Glutamatergic neuron (in vitro differentiated cells): ENCODE data around the gene KIAA1549. TPM values are rescaled to one million over a fixed set of nuclear protein-coding genes. Genes with fewer than 3 reads are reported as not detected.

Experiments
- DNase-seq: peaks from one replicate; pipeline ENCODE4 v3.0.0; 2022
- H3K27ac Mint-ChIP-seq: one replicate; pipeline ENCODE4 v1.8.0; 2020; ENCODE audit warnings: mild to moderate bottlenecking, mixed read lengths, inconsistent platforms; ENCODE audit not compliant: unreplicated experiment
- H3K27me3 Mint-ChIP-seq: one replicate; pipeline ENCODE4 v1.8.0; 2020; ENCODE audit warnings: mild to moderate bottlenecking, moderate library complexity, mixed read lengths, inconsistent platforms; ENCODE audit not compliant: unreplicated experiment
- H3K36me3 Mint-ChIP-seq: one replicate; pipeline ENCODE4 v1.8.0; 2020; ENCODE audit warnings: mild to moderate bottlenecking, mixed read lengths, inconsistent platforms; ENCODE audit not compliant: unreplicated experiment
- H3K4me1 Mint-ChIP-seq: one replicate; pipeline ENCODE4 v1.8.0; 2020; ENCODE audit warnings: mild to moderate bottlenecking, low read depth, mixed read lengths, inconsistent platforms; ENCODE audit not compliant: unreplicated experiment
- H3K4me3 Mint-ChIP-seq: one replicate; pipeline ENCODE4 v1.8.0; 2020; ENCODE audit warnings: mild to moderate bottlenecking, mixed read lengths, inconsistent platforms; ENCODE audit not compliant: unreplicated experiment
- H3K9me3 Mint-ChIP-seq: one replicate; pipeline ENCODE4 v1.8.0; 2020; ENCODE audit warnings: mild to moderate bottlenecking, moderate library complexity, mixed read lengths, inconsistent platforms; ENCODE audit not compliant: unreplicated experiment
- CTCF ChIP-seq: fragments of 200-600 bp; sonication (generic); IDR thresholded peaks from one replicate; pipeline ENCODE4 v1.5.0; 2021; ENCODE audit not compliant: partially characterized antibody, unreplicated experiment
- total RNA-seq: library from RNA; stranded (reverse); fragmentation: NEBNext Ultra II Directional; extraction: Animal tissue kit (Norgen Biotek cat#: 25700); gene quantifications from one replicate; pipeline ENCODE4 v1.2.1, GENCODE V29; 2021; ENCODE audit not compliant: unreplicated experiment

KIAA1549 gene
- total RNA-seq, 1 donor from 2014 or later, result 40.2 TPM

- no peak for DNase-seq
- no peaks in the 10 kb centered on the region for H3K4me1 Mint-ChIP-seq
- no peak for TF ChIP-seq CTCF
- peaks cover 5% of the 10 kb centered on the region for H3K9me3 Mint-ChIP-seq
- H3K4me3 Mint-ChIP-seq, result no peak overlapping the region
- H3K27ac Mint-ChIP-seq, result no peak overlapping the region
- H3K27me3 Mint-ChIP-seq, result peaks cover 2% of the 10 kb centered on the region
- H3K36me3 Mint-ChIP-seq, result peaks cover 28% of the 10 kb centered on the region
These were observed 63.0 kb downstream of the KIAA1549 start for GRCh38 chr7:138918176-138918575.

GRCh38 chr7:138917771-138918170 lies 63.4 kb downstream of the KIAA1549 start:
- no peak for DNase-seq
- Mint-ChIP-seq H3K4me1 (no peaks in the 10 kb centered on the region), H3K4me3 (no peak overlapping the region), H3K36me3 (peaks cover 28% of the 10 kb centered on the region), H3K27me3 (peaks cover 2% of the 10 kb centered on the region), H3K9me3 (peaks cover 4% of the 10 kb centered on the region), H3K27ac (no peak overlapping the region)
- no peak for TF ChIP-seq CTCF

GRCh38 chr7:138916731-138917130 lies 64.5 kb downstream of the KIAA1549 start:
- Mint-ChIP-seq H3K9me3 (peaks cover 2% of the 10 kb centered on the region), H3K27me3 (peaks cover 2% of the 10 kb centered on the region), H3K4me1 (no peaks in the 10 kb centered on the region), H3K4me3 (no peak overlapping the region), H3K27ac (no peak overlapping the region), H3K36me3 (peaks cover 34% of the 10 kb centered on the region)
- no peak for TF ChIP-seq CTCF
- DNase-seq, result no peak

- H3K36me3 Mint-ChIP-seq, result peaks cover 35% of the 10 kb centered on the region
- no peaks in the 10 kb centered on the region for H3K4me1 Mint-ChIP-seq
- H3K4me3 Mint-ChIP-seq, result no peak overlapping the region
- peaks cover 2% of the 10 kb centered on the region for H3K27me3 Mint-ChIP-seq
- H3K27ac Mint-ChIP-seq, result no peak overlapping the region
- H3K9me3 Mint-ChIP-seq, result peaks cover 2% of the 10 kb centered on the region
- TF ChIP-seq CTCF, result no peak
- no peak for DNase-seq
These were observed 64.9 kb downstream of the KIAA1549 start for GRCh38 chr7:138916275-138916674.

- TF ChIP-seq CTCF, result no peak
- H3K27ac Mint-ChIP-seq, result no peak overlapping the region
- peaks cover 35% of the 10 kb centered on the region for H3K36me3 Mint-ChIP-seq
- H3K9me3 Mint-ChIP-seq, result peaks cover 2% of the 10 kb centered on the region
- no peaks in the 10 kb centered on the region for H3K4me1 Mint-ChIP-seq
- peaks cover 2% of the 10 kb centered on the region for H3K27me3 Mint-ChIP-seq
- no peak overlapping the region for H3K4me3 Mint-ChIP-seq
- DNase-seq, result no peak
These were observed 67.4 kb downstream of the KIAA1549 start for GRCh38 chr7:138913783-138914182.
